ENCODE measurements around the gene DNAH7. TPM values are rescaled to one million over a fixed set of nuclear protein-coding genes. Genes with fewer than 3 reads are reported as not detected.

The DNAH7 gene
- total and polyA plus RNA-seq, 2 of the 8 experiments (the other 6 are each of a cell fraction or from before 2014, with no cell fraction given): 0.07 to 0.08 TPM

- H2BK5ac ChIP-seq (ENCODE audit: low read depth, low read length): no peak overlapping the region
- H4K5ac ChIP-seq (ENCODE audit: insufficient read length, low read depth, low read length): no peak overlapping the region
- no peaks in the 10 kb centered on the region for H4K20me1 ChIP-seq (replicated peaks in 1 of 2; ENCODE audit: control insufficient read depth in 1 of 2, insufficient read depth in 2 of 2, low read length in 2 of 2)
- no peak overlapping the region for H3K14ac ChIP-seq (ENCODE audit: insufficient read length)
- ChIA-PET CTCF (ENCODE audit: partially characterized antibody) (interaction anchor here (0.9 kb wide), 2 partner anchors 18 to 26 kb away, joined by 3 to 4 read pairs; no protein-coding TSS in a partner anchor), POLR2A (ENCODE audit: partially characterized antibody) (no interaction called here)
- DNase-seq (ENCODE audit: low read depth in 1 of 2, low spot score in 2 of 2) (no peak), FAIRE-seq (no peak)
- no peak overlapping the region for H4K8ac ChIP-seq (ENCODE audit: extremely low read depth, insufficient read depth, low read length)
- H2BK120ac ChIP-seq (replicated peaks; ENCODE audit: low read depth, low read length): peak overlapping the region; percentile 48
- no peak overlapping the region for H3K18ac ChIP-seq (ENCODE audit: extremely low read depth, low read length)
- no peak overlapping the region for H3K4me2 ChIP-seq (ENCODE audit: insufficient read depth in 1 of 2, low read depth in 2 of 2, low read length in 2 of 2)
- H3K9ac ChIP-seq (replicated peaks in 1 of 4; ENCODE audit: extremely low read depth in 1 of 4, low read depth in 3 of 4, low read length in 3 of 4): no peak overlapping the region
- H3K27me3 ChIP-seq (replicated peaks in 1 of 4; ENCODE audit: control insufficient read depth in 3 of 4, extremely low read depth in 1 of 4, insufficient read depth in 3 of 4, low read length in 3 of 4): no peaks in the 10 kb centered on the region
- H4K91ac ChIP-seq (replicated peaks; ENCODE audit: insufficient read length, low read length): no peak overlapping the region
- H3K79me2 ChIP-seq (ENCODE audit: control insufficient read depth in 1 of 2, insufficient read depth in 2 of 2, low read length in 2 of 2): no peaks in the 10 kb centered on the region
- H3K4me3 ChIP-seq (ENCODE audit: extremely low read depth in 1 of 4, insufficient read depth in 2 of 4, low read depth in 3 of 4, low read length in 4 of 4): no peak overlapping the region
- no peak overlapping the region for H2BK15ac ChIP-seq (ENCODE audit: low read length)
- no peak overlapping the region for H2BK12ac ChIP-seq (ENCODE audit: low read depth, low read length)
- no peak overlapping the region for H3K23ac ChIP-seq (ENCODE audit: insufficient read length)
- no peaks in the 10 kb centered on the region for H3K23me2 ChIP-seq (ENCODE audit: low read depth, low read length)
- no peaks in the 10 kb centered on the region; a peak in 1 of 8 replicates for H3K36me3 ChIP-seq (ENCODE audit: control insufficient read depth in 2 of 4, insufficient read depth in 4 of 4, low read length in 3 of 4)
- no peaks in the 10 kb centered on the region for H3K79me1 ChIP-seq (ENCODE audit: low read depth, low read length)
- no peak overlapping the region for H2AK5ac ChIP-seq (ENCODE audit: low read depth, low read length)
- H3K4me1 ChIP-seq (replicated peaks in 1 of 4; ENCODE audit: control insufficient read depth in 3 of 4, insufficient read depth in 4 of 4, low read length in 3 of 4): peaks cover 0 to 4% (median 0%) of the 10 kb centered on the region in 4 experiments; a peak in 2 of 7 replicates
- no peak overlapping the region for H2BK20ac ChIP-seq (ENCODE audit: low read length)
- 80% methylated on average over 4 of the region's 4 CpGs; no CpG with 5 or more reads in 1 of the 2 experiments for WGBS, 2 experiments (ENCODE audit: extremely low coverage in 1 of 2, insufficient coverage in 1 of 2, insufficient read length in 1 of 2, insufficient replicate concordance in 2 of 2, low coverage in 1 of 2, low lambda C conversion rate in 2 of 2, missing lambda C conversion rate in 1 of 2)
- no peak overlapping the region for H3K56ac ChIP-seq (replicated peaks; ENCODE audit: insufficient read length, low read depth, low read length)
- peak overlapping the region; percentile 57; the same call in 1 of the 2 replicates for H2AFZ ChIP-seq (ENCODE audit: low read length)
- H3K9me3 ChIP-seq (ENCODE audit: insufficient read depth in 2 of 2, low read depth in 1 of 2, low read length in 1 of 2): no peaks in the 10 kb centered on the region; a peak in 1 of 4 replicates
- no peak overlapping the region for H3K27ac ChIP-seq (ENCODE audit: low read depth, low read length)
- no peak overlapping the region for H3K4ac ChIP-seq (replicated peaks; ENCODE audit: insufficient read length, low read depth, low read length)
- TF ChIP-seq TBP (IDR thresholded peaks at IDR 0.05; ENCODE audit: low read depth, low read length): no peak
- TF ChIP-seq CEBPB (IDR thresholded peaks at IDR 0.05; ENCODE audit: low read depth, low read length): no peak
- TF ChIP-seq GTF2F1 (IDR thresholded peaks at IDR 0.05; ENCODE audit: borderline replicate concordance, low read depth, low read length): no peak
- TF ChIP-seq SP2 (IDR thresholded peaks at IDR 0.05; ENCODE audit: low read length): no peak
- TF ChIP-seq SIX5 (IDR thresholded peaks at IDR 0.05; ENCODE audit: low read depth, low read length): no peak
- TF ChIP-seq, protein P1, sequence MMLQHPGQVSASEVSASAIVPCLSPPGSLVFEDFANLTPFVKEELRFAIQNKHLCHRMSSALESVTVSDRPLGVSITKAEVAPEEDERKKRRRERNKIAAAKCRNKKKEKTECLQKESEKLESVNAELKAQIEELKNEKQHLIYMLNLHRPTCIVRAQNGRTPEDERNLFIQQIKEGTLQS (IDR thresholded peaks at IDR 0.05; ENCODE audit: insufficient read depth, low read depth, low read length): no peak
- TF ChIP-seq HDAC2 (IDR thresholded peaks at IDR 0.05; ENCODE audit: borderline replicate concordance in 1 of 2, low read depth in 2 of 2, low read length in 2 of 2): no peak
- no peak for TF ChIP-seq GABPA (IDR thresholded peaks at IDR 0.05; ENCODE audit: borderline replicate concordance, insufficient read depth, low read length)
- no peak for TF ChIP-seq CTBP2 (IDR thresholded peaks at IDR 0.05; ENCODE audit: borderline replicate concordance, insufficient read depth, insufficient read length, low read length)
- no peak for TF ChIP-seq E2F6 (IDR thresholded peaks at IDR 0.05)
- no peak for TF ChIP-seq POLR2AphosphoS5 (IDR thresholded peaks at IDR 0.05; ENCODE audit: low read depth, low read length)
- no peak for TF ChIP-seq BACH1 (IDR thresholded peaks at IDR 0.05; ENCODE audit: low read length)
- no peak for TF ChIP-seq MAFK (IDR thresholded peaks at IDR 0.05; ENCODE audit: low read depth, low read length)
- no peak for TF ChIP-seq SP1 (IDR thresholded peaks at IDR 0.05; ENCODE audit: low read depth, low read length)
Observed at GRCh38 chr2:196104066-196104465, 35.4 kb upstream of the DNAH7 start.
